Activated T-cell treated with anti-CD3 and anti-CD28 coated beads, Interleukin-2, amount 50 U/mL, for 72 hours (primary cell): Measurements from ENCODE around the gene SYNRG. TPM values are rescaled to one million over a fixed set of nuclear protein-coding genes. Genes with fewer than 3 reads are reported as not detected.

Source experiments
- ATAC-seq, 2 donors: fragments of 150-1000 bp; cut with Tn5 transposase; replicated peaks in 1 of 2; 2 replicates each; pipeline ENCODE4 v1.10.0; 2021; ENCODE audit warnings: moderate library complexity in 2 of 2, mild to moderate bottlenecking in 1 of 2
- DNase-seq, 2 donors: peaks; one replicate each; pipeline ENCODE4 v3.0.0; 2021 to 2022; ENCODE audit warnings: mixed read lengths in 1 of 2
- H3K27ac Mint-ChIP-seq: one replicate; pipeline ENCODE4 v1.8.0; 2022; ENCODE audit warnings: mild to moderate bottlenecking, moderate library complexity, mixed read lengths
- H3K27me3 Mint-ChIP-seq: one replicate; pipeline ENCODE4 v1.8.0; 2022; ENCODE audit warnings: low read depth, mixed read lengths
- H3K36me3 Mint-ChIP-seq, 2 donors: one replicate each; pipeline ENCODE4 v1.8.0; 2022; ENCODE audit warnings: mixed read lengths in 2 of 2, mild to moderate bottlenecking in 1 of 2; ENCODE audit not compliant: insufficient read depth in 2 of 2
- H3K4me1 Mint-ChIP-seq: one replicate; pipeline ENCODE4 v1.8.0; 2022; ENCODE audit warnings: low read depth, mixed read lengths
- H3K4me3 Mint-ChIP-seq, 2 donors: one replicate each; pipeline ENCODE4 v1.8.0; 2022; ENCODE audit warnings: mild to moderate bottlenecking in 2 of 2, mixed read lengths in 2 of 2, moderate library complexity in 2 of 2
- H3K9me3 Mint-ChIP-seq, 2 donors: one replicate each; pipeline ENCODE4 v1.8.0; 2022; ENCODE audit warnings: mixed read lengths in 2 of 2
- total RNA-seq, 2 donors: library from RNA; stranded (reverse); gene quantifications; one replicate each; pipeline ENCODE4 v1.2.3, GENCODE V29; 2022

Gene SYNRG
- total RNA-seq, 2 donors from 2014 or later: 63.2 to 69.5 TPM

- Mint-ChIP-seq H3K27ac (no peak overlapping the region), H3K4me1 (no peaks in the 10 kb centered on the region), H3K4me3 (no peak overlapping the region), H3K27me3 (no peaks in the 10 kb centered on the region), H3K36me3 (no peaks in the 10 kb centered on the region), H3K9me3 (no peaks in the 10 kb centered on the region)
- DNase-seq (no peak), ATAC-seq (no peak)
Measured at GRCh38 chr17:37500378-37500777, 108.8 kb downstream of the SYNRG start.

- peaks cover 0 to 2% of the 10 kb centered on the region in 2 donors for H3K36me3 Mint-ChIP-seq
- peaks cover 28% of the 10 kb centered on the region for H3K4me1 Mint-ChIP-seq
- ATAC-seq: no peak
- H3K27ac Mint-ChIP-seq: no peak overlapping the region
- H3K27me3 Mint-ChIP-seq: no peaks in the 10 kb centered on the region
- DNase-seq: no peak
- H3K9me3 Mint-ChIP-seq: no peaks in the 10 kb centered on the region
- no peak overlapping the region for H3K4me3 Mint-ChIP-seq
Measured at GRCh38 chr17:37494971-37495370, 114.2 kb downstream of the SYNRG start.

GRCh38 chr17:37494401-37494831, 114.8 kb downstream of the SYNRG start:
- Mint-ChIP-seq H3K9me3 (no peaks in the 10 kb centered on the region), H3K36me3 (peaks cover 0 to 2% of the 10 kb centered on the region in 2 donors), H3K27me3 (no peaks in the 10 kb centered on the region), H3K4me3 (no peak overlapping the region), H3K4me1 (peaks cover 28% of the 10 kb centered on the region), H3K27ac (no peak overlapping the region)
- ATAC-seq (no peak), DNase-seq (no peak)

GRCh38 chr17:37493249-37494027, 115.8 kb downstream of the SYNRG start:
- H3K27me3 Mint-ChIP-seq: no peaks in the 10 kb centered on the region
- no peak overlapping the region for H3K4me3 Mint-ChIP-seq
- peaks cover 0 to 2% of the 10 kb centered on the region in 2 donors for H3K36me3 Mint-ChIP-seq
- H3K4me1 Mint-ChIP-seq: peaks cover 33% of the 10 kb centered on the region
- H3K9me3 Mint-ChIP-seq: no peaks in the 10 kb centered on the region
- no peak overlapping the region for H3K27ac Mint-ChIP-seq
- ATAC-seq (no peak), DNase-seq (no peak)

GRCh38 chr17:37492167-37492566, 117.1 kb downstream of the SYNRG start:
- ATAC-seq: no peak
- Mint-ChIP-seq H3K9me3 (no peaks in the 10 kb centered on the region), H3K36me3 (peaks cover 0 to 2% of the 10 kb centered on the region in 2 donors), H3K27ac (no peak overlapping the region), H3K4me3 (peak overlapping the region in 1 of 2 donors; percentile 32), H3K4me1 (peaks cover 40% of the 10 kb centered on the region), H3K27me3 (no peaks in the 10 kb centered on the region)
- DNase-seq: no peak

GRCh38 chr17:37490638-37491614, 118.3 kb downstream of the SYNRG start:
- ATAC-seq: no peak
- Mint-ChIP-seq H3K36me3 (peaks cover 0 to 2% of the 10 kb centered on the region in 2 donors), H3K9me3 (no peaks in the 10 kb centered on the region), H3K27ac (peak overlapping the region; percentile 82), H3K4me1 (peaks cover 40% of the 10 kb centered on the region), H3K27me3 (no peaks in the 10 kb centered on the region), H3K4me3 (peak overlapping the region; percentile 95 to 97)
- DNase-seq: peak in 1 of 2 donors; percentile 22

GRCh38 chr17:37490022-37490587, 119.1 kb downstream of the SYNRG start:
- ATAC-seq: peak; percentile 64 to 65
- H3K27ac Mint-ChIP-seq: peak overlapping the region; percentile 82
- no peaks in the 10 kb centered on the region for H3K9me3 Mint-ChIP-seq
- no peaks in the 10 kb centered on the region for H3K27me3 Mint-ChIP-seq
- DNase-seq: peak; percentile 85 to 89
- peaks cover 0 to 2% of the 10 kb centered on the region in 2 donors for H3K36me3 Mint-ChIP-seq
- H3K4me1 Mint-ChIP-seq: peaks cover 40% of the 10 kb centered on the region
- peak overlapping the region; percentile 95 to 97 for H3K4me3 Mint-ChIP-seq

GRCh38 chr17:37489197-37490001, 119.8 kb downstream of the SYNRG start, which contains the start of gene DUSP14:
TSS of gene DUSP14 (plus strand) at chr17:37489891. CDS start at chr17:37512273, 22,382 bp downstream.
- Mint-ChIP-seq H3K4me3 (peak within 1 kb of the TSS; percentile 96 to 97), H3K27ac (peak within 1 kb of the TSS; percentile 89), H3K4me1 (peaks cover 40% of the 10 kb centered on the region), H3K36me3 (peaks cover 0 to 2% of the 10 kb centered on the region in 2 donors), H3K9me3 (no peaks in the 10 kb centered on the region), H3K27me3 (no peaks in the 10 kb centered on the region)
- peak; percentile 79 to 80 for ATAC-seq
- DNase-seq: peak; percentile 81 to 87

GRCh38 chr17:37488607-37489196, 120.5 kb downstream of the SYNRG start:
- DNase-seq (peak; percentile 68 to 81), ATAC-seq (peak; percentile 62 to 67)
- no peaks in the 10 kb centered on the region for H3K9me3 Mint-ChIP-seq
- H3K4me1 Mint-ChIP-seq: peaks cover 38% of the 10 kb centered on the region
- H3K27me3 Mint-ChIP-seq: no peaks in the 10 kb centered on the region
- H3K27ac Mint-ChIP-seq: peak overlapping the region; percentile 87
- peak overlapping the region; percentile 96 to 97 for H3K4me3 Mint-ChIP-seq
- H3K36me3 Mint-ChIP-seq: peaks cover 0 to 2% of the 10 kb centered on the region in 2 donors

- peak overlapping the region; percentile 87 for H3K27ac Mint-ChIP-seq
- H3K4me1 Mint-ChIP-seq: peaks cover 40% of the 10 kb centered on the region
- H3K36me3 Mint-ChIP-seq: peaks cover 0 to 2% of the 10 kb centered on the region in 2 donors
- DNase-seq (peak in 1 of 2 donors; percentile 18), ATAC-seq (peak in 1 of 2 donors; percentile 20)
- H3K4me3 Mint-ChIP-seq: peak overlapping the region; percentile 96 to 97
- no peaks in the 10 kb centered on the region for H3K27me3 Mint-ChIP-seq
- H3K9me3 Mint-ChIP-seq: no peaks in the 10 kb centered on the region
Measured at GRCh38 chr17:37488009-37488604, 121.1 kb downstream of the SYNRG start.

GRCh38 chr17:37485938-37486570, 123.2 kb downstream of the SYNRG start:
- no peak for ATAC-seq
- Mint-ChIP-seq H3K4me3 (no peak overlapping the region), H3K4me1 (peaks cover 35% of the 10 kb centered on the region), H3K27ac (no peak overlapping the region), H3K27me3 (no peaks in the 10 kb centered on the region), H3K36me3 (peaks cover 0 to 2% of the 10 kb centered on the region in 2 donors), H3K9me3 (no peaks in the 10 kb centered on the region)
- no peak for DNase-seq
